ENCODE data around the gene ARMH3. TPM values are rescaled to one million over a fixed set of nuclear protein-coding genes. Genes with fewer than 3 reads are reported as not detected.

ARMH3 gene
- total and polyA plus RNA-seq, 2 donors, result 8.7 to 18.2 TPM

GRCh38 chr10:101830322-101831168, 225.4 kb downstream of the ARMH3 start:
- Histone ChIP-seq H3K27me3 (ENCODE audit: control insufficient read depth in 2 of 2, insufficient read depth in 1 of 2, low read length in 1 of 2) (no peaks in the 10 kb centered on the region), H3K4me1 (ENCODE audit: control insufficient read depth in 2 of 2, insufficient read depth in 2 of 2, low read length in 2 of 2) (peaks cover 24 to 52% of the 10 kb centered on the region in 2 donors), H3K36me3 (ENCODE audit: control insufficient read depth in 2 of 2, insufficient read depth in 2 of 2, low read length in 1 of 2) (no peaks in the 10 kb centered on the region), H3K9me3 (ENCODE audit: control insufficient read depth in 2 of 2, insufficient read depth in 1 of 2, low read length in 1 of 2) (no peaks in the 10 kb centered on the region), H3K27ac (ENCODE audit: low read depth in 1 of 2, low read length in 1 of 2) (peak overlapping the region; percentile 86 to 97), H3K4me3 (ENCODE audit: low read length in 2 of 2) (peak overlapping the region; percentile 47 to 48)
- WGBS, result 2% methylated on average over 56 of the region's 56 CpGs
- peak in 7 of 9 donors; percentile 79 to 95 (median 88) for DNase-seq (ENCODE audit: low read depth in 6 of 9, low spot score in 9 of 9)

- Histone ChIP-seq H3K9me3 (ENCODE audit: control insufficient read depth in 2 of 2, insufficient read depth in 1 of 2, low read length in 1 of 2) (no peaks in the 10 kb centered on the region), H3K4me3 (ENCODE audit: low read length in 2 of 2) (peak overlapping the region; percentile 47 to 48), H3K27ac (ENCODE audit: low read depth in 1 of 2, low read length in 1 of 2) (peak overlapping the region; percentile 73 to 97), H3K27me3 (ENCODE audit: control insufficient read depth in 2 of 2, insufficient read depth in 1 of 2, low read length in 1 of 2) (no peaks in the 10 kb centered on the region), H3K36me3 (ENCODE audit: control insufficient read depth in 2 of 2, insufficient read depth in 2 of 2, low read length in 1 of 2) (no peaks in the 10 kb centered on the region), H3K4me1 (ENCODE audit: control insufficient read depth in 2 of 2, insufficient read depth in 2 of 2, low read length in 2 of 2) (peaks cover 22 to 44% of the 10 kb centered on the region in 2 donors)
- 3% methylated on average over 31 of the region's 31 CpGs for WGBS
- peak in 4 of 9 donors; percentile 68 to 83 (median 74) for DNase-seq (ENCODE audit: low read depth in 6 of 9, low spot score in 9 of 9)
Observed at GRCh38 chr10:101829561-101830315, 226.2 kb downstream of the ARMH3 start.

GRCh38 chr10:101828766-101829551, 227.0 kb downstream of the ARMH3 start:
- Histone ChIP-seq H3K9me3 (ENCODE audit: control insufficient read depth in 2 of 2, insufficient read depth in 1 of 2, low read length in 1 of 2) (no peaks in the 10 kb centered on the region), H3K4me1 (ENCODE audit: control insufficient read depth in 2 of 2, insufficient read depth in 2 of 2, low read length in 2 of 2) (peaks cover 15 to 36% of the 10 kb centered on the region in 2 donors)
- DNase-seq (ENCODE audit: low read depth in 6 of 9, low spot score in 9 of 9), result no peak

DNA sequence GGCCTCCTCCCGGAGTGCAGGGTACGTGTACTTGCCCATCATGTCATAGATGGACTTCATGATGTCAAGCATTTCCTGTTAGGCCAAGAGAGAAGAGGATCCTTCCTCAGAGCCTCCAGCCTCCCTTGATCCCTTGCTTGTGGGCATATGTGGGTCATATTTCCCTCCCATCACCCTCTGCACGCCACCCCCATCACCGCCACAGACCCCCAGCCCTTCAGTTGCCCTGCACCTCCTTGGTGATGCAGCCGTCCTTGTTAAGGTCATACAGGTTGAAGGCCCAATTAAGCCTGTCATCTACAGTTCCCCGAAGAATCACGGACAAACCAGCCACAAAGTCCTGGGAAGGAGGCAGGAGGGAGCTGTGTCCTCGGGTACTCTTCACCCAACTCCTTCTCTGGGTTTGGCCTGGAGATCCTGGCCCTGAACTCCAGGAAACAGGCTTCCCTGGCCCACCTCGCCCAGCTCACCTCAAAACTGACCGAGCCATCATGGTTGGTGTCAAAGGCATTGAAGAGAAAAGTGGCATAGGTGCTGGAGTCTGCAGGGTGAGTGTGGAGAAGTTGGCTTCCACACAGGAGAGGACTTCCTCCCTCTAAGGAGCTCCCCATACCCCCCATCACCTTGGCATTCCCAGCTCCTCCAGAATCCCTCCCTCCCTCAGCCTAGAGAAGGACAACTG, 227.9 kb downstream of the ARMH3 start:
- no peak overlapping the region for H3K27ac ChIP-seq (ENCODE audit: low read depth in 1 of 2, low read length in 1 of 2)
- WGBS, result 95% methylated on average over 10 of the region's 10 CpGs
- no peak for DNase-seq (ENCODE audit: low read depth in 6 of 9, low spot score in 9 of 9)

More at GRCh38 chr10:101828766-101829551, 227.0 kb downstream of the ARMH3 start:
- Histone ChIP-seq H3K27me3 (ENCODE audit: control insufficient read depth in 2 of 2, insufficient read depth in 1 of 2, low read length in 1 of 2) (no peaks in the 10 kb centered on the region), H3K4me3 (ENCODE audit: low read length in 2 of 2) (peak overlapping the region; percentile 30 to 44), H3K27ac (ENCODE audit: low read depth in 1 of 2, low read length in 1 of 2) (peak overlapping the region; percentile 68 to 69), H3K36me3 (ENCODE audit: control insufficient read depth in 2 of 2, insufficient read depth in 2 of 2, low read length in 1 of 2) (no peaks in the 10 kb centered on the region)
- 73% methylated on average over 39 of the region's 39 CpGs for WGBS

GRCh38 chr10:101826852-101827434, 229.0 kb downstream of the ARMH3 start:
- no peak overlapping the region for H3K4me3 ChIP-seq (ENCODE audit: low read length in 2 of 2)
- WGBS, result 97% methylated on average over 5 of the region's 5 CpGs
- no peaks in the 10 kb centered on the region for H3K27me3 ChIP-seq (ENCODE audit: control insufficient read depth in 2 of 2, insufficient read depth in 1 of 2, low read length in 1 of 2)
- no peaks in the 10 kb centered on the region for H3K36me3 ChIP-seq (ENCODE audit: control insufficient read depth in 2 of 2, insufficient read depth in 2 of 2, low read length in 1 of 2)
- DNase-seq (ENCODE audit: low read depth in 6 of 9, low spot score in 9 of 9), result no peak
- no peaks in the 10 kb centered on the region for H3K9me3 ChIP-seq (ENCODE audit: control insufficient read depth in 2 of 2, insufficient read depth in 1 of 2, low read length in 1 of 2)
- H3K4me1 ChIP-seq (ENCODE audit: control insufficient read depth in 2 of 2, insufficient read depth in 2 of 2, low read length in 2 of 2), result peaks cover 15 to 32% of the 10 kb centered on the region in 2 donors
- no peak overlapping the region for H3K27ac ChIP-seq (ENCODE audit: low read depth in 1 of 2, low read length in 1 of 2)

More for the DNA sequence above, 227.9 kb downstream of the ARMH3 start:
- H3K4me3 ChIP-seq (ENCODE audit: low read length in 2 of 2), result no peak overlapping the region
- peaks cover 15 to 32% of the 10 kb centered on the region in 2 donors for H3K4me1 ChIP-seq (ENCODE audit: control insufficient read depth in 2 of 2, insufficient read depth in 2 of 2, low read length in 2 of 2)
- no peaks in the 10 kb centered on the region for H3K36me3 ChIP-seq (ENCODE audit: control insufficient read depth in 2 of 2, insufficient read depth in 2 of 2, low read length in 1 of 2)
- no peaks in the 10 kb centered on the region for H3K9me3 ChIP-seq (ENCODE audit: control insufficient read depth in 2 of 2, insufficient read depth in 1 of 2, low read length in 1 of 2)
- no peaks in the 10 kb centered on the region for H3K27me3 ChIP-seq (ENCODE audit: control insufficient read depth in 2 of 2, insufficient read depth in 1 of 2, low read length in 1 of 2)

- H3K27me3 ChIP-seq (ENCODE audit: control insufficient read depth in 2 of 2, insufficient read depth in 1 of 2, low read length in 1 of 2), result no peaks in the 10 kb centered on the region
- WGBS, result 78% methylated on average over 2 of the region's 2 CpGs
Observed at GRCh38 chr10:101824736-101825135, 231.2 kb downstream of the ARMH3 start.

DNA sequence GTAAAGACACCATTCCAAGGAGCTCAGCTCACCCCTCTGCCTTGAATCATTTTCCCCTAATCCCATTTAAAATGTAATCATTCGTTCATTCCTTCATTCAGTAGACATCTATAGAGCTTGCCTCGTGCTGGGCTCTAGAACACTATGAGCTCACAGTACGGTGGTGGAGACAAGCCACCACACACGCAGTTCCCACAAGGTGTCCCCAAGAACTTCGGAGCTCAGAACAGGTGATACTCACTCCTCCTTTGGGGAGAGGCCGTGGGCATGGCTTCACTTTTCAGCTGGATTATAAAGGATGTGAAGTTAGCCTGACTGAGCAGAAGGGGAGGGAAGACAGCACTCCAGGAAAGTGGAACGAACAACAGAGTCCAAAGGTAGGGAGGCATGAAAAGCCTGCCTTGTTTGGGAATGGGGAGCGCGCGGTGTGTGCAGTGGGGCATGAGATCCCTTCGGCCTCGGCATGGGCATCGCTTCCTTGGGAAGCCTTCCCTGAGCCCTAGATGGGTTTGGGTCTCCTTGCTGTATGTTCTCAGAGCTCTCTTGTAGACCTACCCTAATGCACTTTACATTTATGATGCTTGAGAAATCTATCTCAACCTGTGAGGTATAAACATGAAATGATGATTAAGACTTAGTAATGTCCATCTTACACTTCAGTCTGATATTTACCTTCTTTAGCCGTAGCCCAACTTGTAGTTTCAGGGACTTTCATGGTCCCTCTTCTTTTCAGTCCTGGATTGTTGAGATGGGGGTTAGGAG, 236.9 kb downstream of the ARMH3 start:
- DNase-seq (ENCODE audit: low read depth in 6 of 9, low spot score in 9 of 9), result peak in 1 of 9 donors; percentile 49
- Histone ChIP-seq H3K27ac (ENCODE audit: low read depth in 1 of 2, low read length in 1 of 2) (peak overlapping the region; percentile 96 to 100), H3K27me3 (ENCODE audit: control insufficient read depth in 2 of 2, insufficient read depth in 1 of 2, low read length in 1 of 2) (no peaks in the 10 kb centered on the region), H3K4me3 (ENCODE audit: low read length in 2 of 2) (peak overlapping the region; percentile 98 to 100), H3K4me1 (ENCODE audit: control insufficient read depth in 2 of 2, insufficient read depth in 2 of 2, low read length in 2 of 2) (peaks cover 20 to 33% of the 10 kb centered on the region in 2 donors), H3K36me3 (ENCODE audit: control insufficient read depth in 2 of 2, insufficient read depth in 2 of 2, low read length in 1 of 2) (peaks cover 0 to 5% of the 10 kb centered on the region in 2 donors), H3K9me3 (ENCODE audit: control insufficient read depth in 2 of 2, insufficient read depth in 1 of 2, low read length in 1 of 2) (no peaks in the 10 kb centered on the region)
- WGBS, result 34% methylated on average over 14 of the region's 14 CpGs

More at GRCh38 chr10:101824736-101825135, 231.2 kb downstream of the ARMH3 start:
- no peaks in the 10 kb centered on the region for H3K9me3 ChIP-seq (ENCODE audit: control insufficient read depth in 2 of 2, insufficient read depth in 1 of 2, low read length in 1 of 2)
- no peak overlapping the region for H3K4me3 ChIP-seq (ENCODE audit: low read length in 2 of 2)
- DNase-seq (ENCODE audit: low read depth in 6 of 9, low spot score in 9 of 9), result no peak
- no peaks in the 10 kb centered on the region for H3K36me3 ChIP-seq (ENCODE audit: control insufficient read depth in 2 of 2, insufficient read depth in 2 of 2, low read length in 1 of 2)
- H3K4me1 ChIP-seq (ENCODE audit: control insufficient read depth in 2 of 2, insufficient read depth in 2 of 2, low read length in 2 of 2), result peaks cover under 1 to 15% of the 10 kb centered on the region in 2 donors
- H3K27ac ChIP-seq (ENCODE audit: low read depth in 1 of 2, low read length in 1 of 2), result no peak overlapping the region
